NCI-H1105 (cell line): Measurements from ENCODE around the gene PEX11B.
A peak's percentile ranks its signal among the peaks of the same experiment; 100 is the strongest.

Source experiments
- DNase-seq: peaks from one replicate; lab custom pipeline; 2025; lab: John Stamatoyannopoulos, UW

PEX11B gene

GRCh38 chr1:145918144-145918991, at the start of gene PEX11B:
TSS of gene PEX11B (minus strand) at chr1:145918717. CDS start at chr1:145918688, 29 bp downstream.
- peak; percentile 79 for DNase-seq

GRCh38 chr1:145967288-145967687, 48.8 kb upstream of the PEX11B start:
- DNase-seq, result no peak

GRCh38 chr1:145965119-145965744, 46.7 kb upstream of the PEX11B start:
- DNase-seq, result no peak

- DNase-seq, result peak; percentile 87
These were observed 46.0 kb upstream of the PEX11B start, which contains the start of the genes ANKRD34A and POLR3GL for GRCh38 chr1:145964328-145965118. TSS of gene ANKRD34A (minus strand) at chr1:145964575. CDS start at chr1:145961759, 2,816 bp downstream. TSS of gene POLR3GL (plus strand) at chr1:145964690. CDS start at chr1:145974866, 10,176 bp downstream.

- no peak for DNase-seq
These were observed 44.9 kb upstream of the PEX11B start for GRCh38 chr1:145963265-145964019.

GRCh38 chr1:145962157-145963102, 43.9 kb upstream of the PEX11B start:
- no peak for DNase-seq

- DNase-seq, result no peak
These were observed 43.1 kb upstream of the PEX11B start for GRCh38 chr1:145961425-145962156.

GRCh38 chr1:145961109-145961424, 42.5 kb upstream of the PEX11B start:
- no peak for DNase-seq

- DNase-seq, result peak; percentile 59
These were observed 42.1 kb upstream of the PEX11B start for GRCh38 chr1:145960468-145961108.

- DNase-seq, result no peak
These were observed 41.5 kb upstream of the PEX11B start for GRCh38 chr1:145959957-145960467.

GRCh38 chr1:145959333-145959732, 40.8 kb upstream of the PEX11B start:
- DNase-seq, result no peak

- DNase-seq, result no peak
These were observed 40.2 kb upstream of the PEX11B start for GRCh38 chr1:145958734-145959133.

GRCh38 chr1:145957443-145958319, 39.2 kb upstream of the PEX11B start, which contains the start of gene LIX1L:
TSS of gene LIX1L (minus strand) at chr1:145958017. CDS start at chr1:145957927, 90 bp downstream.
- DNase-seq, result peak; percentile 96

GRCh38 chr1:145956781-145957442, 38.4 kb upstream of the PEX11B start:
- no peak for DNase-seq

GRCh38 chr1:145956361-145956760, 37.8 kb upstream of the PEX11B start:
- no peak for DNase-seq

- DNase-seq, result no peak
These were observed 36.9 kb upstream of the PEX11B start for GRCh38 chr1:145955436-145955835.

- no peak for DNase-seq
These were observed 35.3 kb upstream of the PEX11B start for GRCh38 chr1:145953861-145954260.
